Stimulated activated naive CD8-positive, alpha-beta T cell treated with anti-CD3 and anti-CD28 coated beads, Interleukin-15, Interleukin-2, amounts not matched to agents 100 ng/mL and 50 ng/mL, for 24 hours (primary cell): ENCODE results near the gene KRT74.

Experiments used
- H3K27ac Mint-ChIP-seq: one replicate; pipeline ENCODE4 v1.8.0; 2021; ENCODE audit warnings: mild to moderate bottlenecking, mixed read lengths
- H3K27me3 Mint-ChIP-seq: one replicate; pipeline ENCODE4 v1.8.0; 2021; ENCODE audit warnings: mixed read lengths
- H3K36me3 Mint-ChIP-seq: one replicate; pipeline ENCODE4 v1.8.0; 2021; ENCODE audit warnings: low read depth, mixed read lengths
- H3K4me1 Mint-ChIP-seq: one replicate; pipeline ENCODE4 v1.8.0; 2021; ENCODE audit warnings: low read depth, mixed read lengths
- H3K4me3 Mint-ChIP-seq: one replicate; pipeline ENCODE4 v1.8.0; 2021; ENCODE audit warnings: mild to moderate bottlenecking, mixed read lengths
- H3K9me3 Mint-ChIP-seq: one replicate; pipeline ENCODE4 v1.8.0; 2021; ENCODE audit warnings: mixed read lengths

The KRT74 gene

GRCh38 chr12:52529417-52529816, 44.2 kb downstream of the KRT74 start:
- Mint-ChIP-seq H3K9me3 (no peaks in the 10 kb centered on the region), H3K4me3 (no peak overlapping the region), H3K27ac (no peak overlapping the region), H3K36me3 (no peaks in the 10 kb centered on the region), H3K27me3 (no peaks in the 10 kb centered on the region), H3K4me1 (no peaks in the 10 kb centered on the region)

- H3K4me1 Mint-ChIP-seq = no peaks in the 10 kb centered on the region
- no peaks in the 10 kb centered on the region for H3K36me3 Mint-ChIP-seq
- no peaks in the 10 kb centered on the region for H3K9me3 Mint-ChIP-seq
- no peak overlapping the region for H3K27ac Mint-ChIP-seq
- no peak overlapping the region for H3K4me3 Mint-ChIP-seq
- H3K27me3 Mint-ChIP-seq = no peaks in the 10 kb centered on the region
Measured at GRCh38 chr12:52528641-52529143, 45.0 kb downstream of the KRT74 start.

- H3K4me3 Mint-ChIP-seq = no peak overlapping the region
Measured at GRCh38 chr12:52527121-52527800, 46.4 kb downstream of the KRT74 start.

GRCh38 chr12:52526511-52526951, 47.1 kb downstream of the KRT74 start:
- no peaks in the 10 kb centered on the region for H3K4me1 Mint-ChIP-seq
- no peak overlapping the region for H3K4me3 Mint-ChIP-seq
- H3K27me3 Mint-ChIP-seq = no peaks in the 10 kb centered on the region
- no peaks in the 10 kb centered on the region for H3K36me3 Mint-ChIP-seq
- H3K27ac Mint-ChIP-seq = no peak overlapping the region
- no peaks in the 10 kb centered on the region for H3K9me3 Mint-ChIP-seq

More at GRCh38 chr12:52527121-52527800, 46.4 kb downstream of the KRT74 start:
- Mint-ChIP-seq H3K36me3 (no peaks in the 10 kb centered on the region), H3K9me3 (no peaks in the 10 kb centered on the region), H3K27ac (no peak overlapping the region), H3K4me1 (no peaks in the 10 kb centered on the region), H3K27me3 (no peaks in the 10 kb centered on the region)

GRCh38 chr12:52525661-52526499, 47.8 kb downstream of the KRT74 start:
- H3K27me3 Mint-ChIP-seq = no peaks in the 10 kb centered on the region
- no peaks in the 10 kb centered on the region for H3K9me3 Mint-ChIP-seq
- no peaks in the 10 kb centered on the region for H3K4me1 Mint-ChIP-seq
- no peak overlapping the region for H3K4me3 Mint-ChIP-seq
- H3K27ac Mint-ChIP-seq = no peak overlapping the region
- no peaks in the 10 kb centered on the region for H3K36me3 Mint-ChIP-seq

- Mint-ChIP-seq H3K9me3 (no peaks in the 10 kb centered on the region), H3K27ac (no peak overlapping the region), H3K36me3 (no peaks in the 10 kb centered on the region), H3K27me3 (no peaks in the 10 kb centered on the region), H3K4me1 (no peaks in the 10 kb centered on the region), H3K4me3 (no peak overlapping the region)
Measured at GRCh38 chr12:52524898-52525591, 48.6 kb downstream of the KRT74 start.

- Mint-ChIP-seq H3K9me3 (no peaks in the 10 kb centered on the region), H3K4me1 (no peaks in the 10 kb centered on the region), H3K4me3 (no peak overlapping the region), H3K36me3 (no peaks in the 10 kb centered on the region), H3K27ac (no peak overlapping the region), H3K27me3 (no peaks in the 10 kb centered on the region)
Measured at GRCh38 chr12:52524241-52524897, 49.3 kb downstream of the KRT74 start.

- no peak overlapping the region for H3K27ac Mint-ChIP-seq
- no peaks in the 10 kb centered on the region for H3K4me1 Mint-ChIP-seq
- H3K36me3 Mint-ChIP-seq = no peaks in the 10 kb centered on the region
- no peaks in the 10 kb centered on the region for H3K27me3 Mint-ChIP-seq
- no peaks in the 10 kb centered on the region for H3K9me3 Mint-ChIP-seq
- no peak overlapping the region for H3K4me3 Mint-ChIP-seq
Measured at GRCh38 chr12:52523824-52524223, 49.8 kb downstream of the KRT74 start.

- Mint-ChIP-seq H3K27ac (no peak overlapping the region), H3K36me3 (no peaks in the 10 kb centered on the region), H3K4me3 (no peak overlapping the region), H3K4me1 (no peaks in the 10 kb centered on the region), H3K9me3 (no peaks in the 10 kb centered on the region), H3K27me3 (no peaks in the 10 kb centered on the region)
Measured at GRCh38 chr12:52522346-52523011, 51.2 kb downstream of the KRT74 start.

- Mint-ChIP-seq H3K27ac (no peak overlapping the region), H3K27me3 (no peaks in the 10 kb centered on the region), H3K9me3 (no peaks in the 10 kb centered on the region)
Measured at GRCh38 chr12:52521568-52522266, 51.9 kb downstream of the KRT74 start.

GRCh38 chr12:52521175-52521567, 52.5 kb downstream of the KRT74 start:
- H3K27ac Mint-ChIP-seq = no peak overlapping the region
- H3K4me3 Mint-ChIP-seq = no peak overlapping the region
- no peaks in the 10 kb centered on the region for H3K27me3 Mint-ChIP-seq
- H3K9me3 Mint-ChIP-seq = no peaks in the 10 kb centered on the region
- H3K4me1 Mint-ChIP-seq = no peaks in the 10 kb centered on the region
- H3K36me3 Mint-ChIP-seq = no peaks in the 10 kb centered on the region

More at GRCh38 chr12:52521568-52522266, 51.9 kb downstream of the KRT74 start:
- H3K4me3 Mint-ChIP-seq = no peak overlapping the region
- no peaks in the 10 kb centered on the region for H3K4me1 Mint-ChIP-seq
- H3K36me3 Mint-ChIP-seq = no peaks in the 10 kb centered on the region

- Mint-ChIP-seq H3K9me3 (no peaks in the 10 kb centered on the region), H3K4me1 (no peaks in the 10 kb centered on the region), H3K27ac (no peak within 1 kb of the TSS), H3K27me3 (no peaks in the 10 kb centered on the region), H3K36me3 (no peaks in the 10 kb centered on the region), H3K4me3 (no peak within 1 kb of the TSS)
Measured at GRCh38 chr12:52519826-52520662, 53.6 kb downstream of the KRT74 start, which contains the start of gene KRT5. Gene KRT5 (minus strand): TSS chr12:52520394. CDS start chr12:52520296, 98 bp downstream.

- Mint-ChIP-seq H3K4me1 (no peaks in the 10 kb centered on the region), H3K9me3 (no peaks in the 10 kb centered on the region), H3K4me3 (no peak overlapping the region)
Measured at GRCh38 chr12:52519387-52519703, 54.3 kb downstream of the KRT74 start.

More at GRCh38 chr12:52519387-52519703, 54.3 kb downstream of the KRT74 start:
- Mint-ChIP-seq H3K27ac (no peak overlapping the region), H3K36me3 (no peaks in the 10 kb centered on the region), H3K27me3 (no peaks in the 10 kb centered on the region)
